CD4-positive, alpha-beta T cell treated with Interleukin-15 for 1 hour (primary cell): ENCODE data around the gene SLC20A1.
"Not testable (repeated sequence)": the region's sequence is repeated elsewhere in the genome, so short reads cannot be mapped to it uniquely, and the experiment has no call there.

Experiments used
- DNase-seq: peaks from one replicate; pipeline ENCODE4 v3.0.0-alpha.2; 2020

SLC20A1 gene

GRCh38 chr2:112645310-112646101, at the start of gene SLC20A1:
TSS of gene SLC20A1 (plus strand) at chr2:112645939. CDS start at chr2:112646829, 890 bp downstream.
- peak; percentile 98 for DNase-seq

- no peak for DNase-seq
Observed at GRCh38 chr2:112597537-112598322, 48.0 kb upstream of the SLC20A1 start.

- no peak for DNase-seq
Observed at GRCh38 chr2:112600634-112601033, 45.1 kb upstream of the SLC20A1 start.

DNA sequence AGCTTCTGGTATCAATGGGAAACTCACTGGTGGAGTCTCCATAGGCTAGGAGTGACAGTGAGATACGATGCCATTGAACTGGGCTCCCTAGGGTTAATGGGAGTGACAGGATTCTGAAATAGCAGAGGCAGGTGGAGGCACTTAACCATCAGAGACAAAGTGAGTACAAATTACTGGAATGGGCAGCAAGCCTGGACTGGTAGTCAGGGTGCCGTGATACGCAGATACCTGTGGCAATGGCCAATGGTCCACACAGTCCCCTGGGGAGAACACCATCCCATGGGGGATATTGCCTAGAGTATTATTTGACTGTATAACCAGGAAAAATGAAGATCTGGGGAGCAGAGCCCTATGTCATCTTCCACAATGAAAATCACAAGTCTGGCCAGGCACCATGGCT, 44.0 kb upstream of the SLC20A1 start:
- DNase-seq, result no peak

DNA sequence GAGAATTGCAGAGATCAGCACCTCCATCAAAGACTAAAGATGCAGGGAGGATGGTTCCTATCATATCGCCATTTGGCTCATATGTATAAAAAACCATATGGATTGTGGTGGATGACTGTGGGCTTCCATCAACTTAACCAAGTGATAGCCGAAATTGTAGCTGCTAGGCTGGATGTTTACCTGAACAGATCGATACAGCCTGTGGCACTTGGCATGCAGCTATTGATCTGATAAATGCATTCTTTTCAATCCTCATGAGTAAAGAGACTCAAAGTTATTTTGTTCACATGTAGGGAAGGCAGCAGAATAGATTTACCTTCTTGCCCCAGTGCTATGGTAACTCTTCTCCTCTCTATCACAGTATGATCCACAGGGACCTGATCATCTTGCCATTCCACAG, 42.8 kb upstream of the SLC20A1 start:
- DNase-seq, result no peak

DNA sequence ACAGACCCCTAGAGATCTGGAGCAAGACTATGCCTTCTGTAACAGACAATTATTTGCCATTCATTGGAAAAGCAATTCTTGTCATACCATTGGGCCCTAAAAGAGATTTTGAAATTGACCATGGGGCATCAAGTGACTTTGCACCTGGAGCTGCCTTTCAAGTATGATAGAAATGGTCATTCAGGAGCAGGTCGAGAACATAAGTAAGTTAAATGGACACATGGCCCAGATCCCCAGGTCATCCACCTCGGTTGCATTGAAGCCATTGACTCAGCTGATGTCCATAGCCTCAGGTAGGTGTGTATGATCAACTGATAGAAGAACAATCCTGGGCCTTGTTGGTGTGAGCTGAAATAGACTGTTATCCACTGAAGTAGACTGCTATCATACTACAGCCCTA, 42.0 kb upstream of the SLC20A1 start:
- no peak for DNase-seq

DNA sequence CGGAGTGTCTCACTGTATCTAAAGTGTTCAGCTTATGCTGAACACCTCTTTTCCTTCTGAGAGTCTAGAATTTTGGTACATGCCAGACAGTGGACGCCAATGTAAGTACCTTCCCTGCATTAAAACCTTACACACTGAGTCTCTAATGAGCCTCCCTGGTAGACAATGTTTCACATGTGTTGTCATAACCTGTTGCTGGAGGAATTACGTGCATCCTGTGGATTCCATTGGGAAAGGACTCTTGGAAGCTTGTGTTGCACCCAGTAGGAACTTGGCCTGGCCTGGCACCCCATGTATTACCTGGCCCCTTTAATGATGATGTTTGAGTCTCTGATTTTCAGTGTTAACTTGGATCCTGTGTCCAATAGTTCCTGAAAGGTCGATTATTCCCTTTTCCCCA, 40.8 kb upstream of the SLC20A1 start:
- no peak for DNase-seq

DNA sequence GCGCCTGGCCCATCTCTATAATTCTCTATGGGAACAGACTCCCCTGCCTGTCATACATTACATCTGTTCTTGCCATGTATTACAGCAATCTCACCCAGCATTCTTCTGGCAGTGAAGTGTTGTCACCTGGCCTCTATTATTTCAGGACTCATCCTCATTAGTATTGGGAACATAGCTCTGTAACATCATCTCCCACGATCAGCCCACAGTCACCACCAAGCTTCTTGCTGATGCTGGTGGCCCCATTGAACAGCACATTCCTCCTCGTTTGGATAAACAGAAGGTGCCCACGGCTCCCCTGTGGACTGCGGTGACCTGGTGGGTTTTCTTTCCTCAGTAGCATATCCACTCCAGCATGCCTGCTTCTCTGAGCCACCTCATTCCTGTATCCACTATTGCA, 39.8 kb upstream of the SLC20A1 start:
- DNase-seq, result no peak

- no peak for DNase-seq
Observed at GRCh38 chr2:112606547-112606946, 39.2 kb upstream of the SLC20A1 start.

DNA sequence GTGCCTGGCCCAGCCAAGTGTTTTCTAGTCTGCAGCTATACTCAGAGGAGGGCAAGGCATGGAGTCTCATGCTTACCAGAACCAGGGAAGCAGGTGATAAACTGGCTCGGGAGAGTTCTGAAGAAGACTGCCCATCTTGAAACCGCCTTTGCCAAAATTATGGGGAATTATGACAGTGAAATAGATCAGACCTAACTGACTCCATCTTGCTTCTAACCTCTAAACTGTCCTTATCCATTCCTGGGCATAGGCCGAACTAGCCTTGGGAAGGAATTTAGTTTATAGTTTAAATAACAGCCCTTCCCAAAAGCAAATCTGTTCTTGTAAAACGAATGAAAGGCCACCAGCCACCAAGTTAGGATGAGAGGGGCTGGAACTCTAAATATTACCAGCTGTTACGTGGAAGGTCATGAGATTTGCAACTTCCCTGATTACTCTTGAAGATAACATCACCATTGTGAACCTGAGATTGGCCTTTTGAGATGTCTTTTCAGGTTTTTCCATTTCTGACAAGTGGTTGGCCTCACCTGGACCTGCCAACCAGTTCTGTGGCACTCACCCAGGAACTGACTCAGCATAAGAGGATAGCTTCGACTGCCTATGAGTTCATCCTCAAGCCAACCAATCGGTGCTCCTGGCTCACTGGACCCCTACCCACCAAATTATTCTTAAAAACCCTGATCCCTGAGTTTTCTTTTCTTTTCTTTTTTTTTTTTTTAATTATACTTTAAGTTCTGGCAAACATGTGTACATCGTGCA, 37.9 kb upstream of the SLC20A1 start:
- DNase-seq, result no peak

GRCh38 chr2:112609320-112609719, 36.4 kb upstream of the SLC20A1 start:
- DNase-seq, result not testable (repeated sequence)

- DNase-seq, result not testable (repeated sequence)
Observed at GRCh38 chr2:112612283-112612682, 33.5 kb upstream of the SLC20A1 start.

- no peak for DNase-seq
Observed at GRCh38 chr2:112614201-112614840, 31.4 kb upstream of the SLC20A1 start.

- no peak for DNase-seq
Observed at GRCh38 chr2:112615051-112615450, 30.7 kb upstream of the SLC20A1 start.

- not testable (repeated sequence) for DNase-seq
Observed at GRCh38 chr2:112615798-112616197, 29.9 kb upstream of the SLC20A1 start.

- no peak for DNase-seq
Observed at GRCh38 chr2:112618383-112618782, 27.4 kb upstream of the SLC20A1 start.

GRCh38 chr2:112621790-112622527, 23.8 kb upstream of the SLC20A1 start:
- DNase-seq, result no peak

DNA sequence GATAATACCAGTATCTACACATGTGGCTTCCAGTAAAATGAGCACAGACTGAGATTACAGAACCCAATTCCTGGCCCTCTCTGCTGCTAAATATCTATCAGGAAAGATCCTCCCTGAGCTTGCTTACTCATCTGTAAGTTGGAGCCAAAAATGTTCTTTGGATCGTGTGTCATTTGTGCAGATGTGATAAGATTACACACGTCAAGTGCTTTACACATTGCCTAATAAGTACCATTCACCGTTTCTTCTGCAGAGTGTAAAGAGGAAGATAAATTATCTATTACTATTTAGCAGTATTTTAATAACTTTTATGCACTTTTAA, 23.2 kb upstream of the SLC20A1 start:
- DNase-seq, result no peak

DNA sequence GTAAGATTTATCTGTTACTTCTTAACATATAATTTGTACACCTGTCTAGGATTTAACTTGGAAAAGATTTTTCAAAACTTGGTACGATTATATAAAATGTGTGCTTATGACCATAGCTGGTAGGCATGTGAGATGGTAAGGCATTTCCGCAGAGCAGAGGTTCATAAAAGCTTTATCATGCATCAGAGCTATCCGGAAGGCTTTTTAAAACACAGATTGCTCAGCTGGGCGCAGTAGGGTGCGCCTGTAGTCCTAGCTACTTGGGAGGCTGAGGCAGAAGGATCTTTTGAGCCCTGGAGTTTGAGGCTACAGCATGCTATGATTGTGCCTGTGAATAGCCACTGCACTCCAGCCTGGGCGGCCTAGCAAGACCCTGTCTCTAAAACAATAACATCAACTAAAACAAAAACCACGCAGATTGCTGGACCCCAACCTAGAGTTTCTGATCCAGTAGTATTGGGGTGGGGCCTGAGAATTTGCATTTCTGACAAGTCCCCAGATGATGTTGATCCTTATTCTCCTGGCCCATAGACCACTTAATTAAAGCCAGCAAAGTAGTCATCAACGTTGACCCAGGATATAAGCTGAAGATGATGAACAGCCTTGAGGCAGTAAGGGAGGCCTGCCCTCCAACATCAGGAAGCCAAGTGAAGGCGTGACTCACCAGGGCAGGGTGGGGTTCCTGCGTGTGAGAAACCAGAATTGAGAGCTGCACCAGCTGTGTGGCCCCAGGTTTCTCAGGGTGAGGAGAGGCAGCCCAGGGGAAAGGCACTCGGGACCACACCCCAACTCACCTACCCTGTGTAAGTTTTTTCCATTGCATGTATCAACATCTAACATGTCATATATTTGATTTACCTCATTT, 21.6 kb upstream of the SLC20A1 start:
- peak; percentile 76 for DNase-seq

DNA sequence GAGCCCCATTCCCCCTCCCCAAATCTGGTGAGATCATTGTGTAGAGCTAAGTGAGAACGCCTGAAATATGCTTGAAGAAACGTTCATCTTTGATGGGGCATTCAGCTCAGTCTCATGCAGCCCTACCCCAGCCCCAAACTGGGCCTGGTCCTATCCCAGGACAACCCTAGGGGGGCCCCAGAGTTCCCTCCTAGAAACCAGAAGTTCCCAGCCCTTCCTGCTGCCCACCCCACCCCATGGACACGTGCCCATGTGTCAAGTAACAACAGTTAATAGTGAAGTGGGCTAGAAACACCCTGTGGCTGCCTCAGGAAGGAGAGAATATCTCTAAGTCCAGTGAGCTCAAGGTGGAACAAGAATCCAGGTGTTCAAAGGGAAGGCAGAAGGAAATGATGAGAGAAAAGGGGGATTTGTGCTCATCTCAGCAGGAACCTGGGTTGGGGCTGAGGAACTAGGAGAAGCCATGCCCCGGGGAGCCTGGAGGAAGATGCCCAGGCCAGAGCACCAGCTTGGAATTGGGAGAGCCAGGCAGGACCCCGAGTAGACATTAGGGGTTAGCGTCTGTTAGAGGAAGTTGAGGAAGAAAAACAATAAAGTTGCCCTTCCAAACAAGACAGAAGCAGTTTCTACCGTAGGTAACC, 20.1 kb upstream of the SLC20A1 start:
- DNase-seq, result no peak

DNA sequence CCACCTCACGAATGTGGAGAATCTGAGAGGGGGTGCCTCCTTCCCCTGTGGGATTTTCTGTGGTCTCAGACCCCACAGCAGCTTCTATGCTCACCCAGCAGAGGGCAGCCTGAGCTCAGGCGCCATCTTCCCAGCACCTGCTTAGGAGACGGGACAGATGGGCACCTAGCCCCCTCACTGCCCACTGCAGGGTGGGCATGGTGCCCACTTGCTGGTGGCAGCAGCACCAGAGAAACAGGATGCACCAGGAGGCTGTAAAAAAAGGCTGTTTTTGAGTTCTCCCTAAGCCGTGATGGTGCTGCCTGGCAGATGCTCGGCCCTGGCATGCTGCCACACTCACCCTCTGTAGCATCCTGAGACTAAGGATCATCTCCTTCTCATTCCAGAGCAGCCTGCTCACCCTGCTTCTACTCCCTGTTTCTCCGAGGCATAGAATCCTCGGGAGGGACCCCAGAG, 19.1 kb upstream of the SLC20A1 start:
- DNase-seq, result peak; percentile 65
